ENCODE data around the gene RETREG2. TPM values are rescaled to one million over a fixed set of nuclear protein-coding genes. Genes with fewer than 3 reads are reported as not detected.

The RETREG2 gene
- total and polyA plus RNA-seq, 2 experiments from 2014 or later = 20.7 to 120 TPM

- H3K4me2 ChIP-seq (ENCODE audit: unreplicated experiment) = no peak overlapping the region
- H2AFZ ChIP-seq = no peak overlapping the region
- in situ Hi-C loops (cut with MboI) = no loop called here
- H3K79me2 ChIP-seq (ENCODE audit: insufficient read depth) = peaks cover 32% of the 10 kb centered on the region
- DNase-seq = peak; percentile 6
- no peak overlapping the region for H3K4me3 ChIP-seq
- TF ChIP-seq EZH2phosphoT487 (IDR thresholded peaks at IDR 0.05; ENCODE audit: insufficient read depth, low read depth) (no peak), EZH2 (IDR thresholded peaks at IDR 0.05; ENCODE audit: insufficient read depth, poor library complexity, severe bottlenecking) (no peak)
- peaks cover 26% of the 10 kb centered on the region for H3F3A ChIP-seq (ENCODE audit: insufficient read depth)
- peaks cover 11% of the 10 kb centered on the region; the same call in 1 of the 2 replicates for H3K36me3 ChIP-seq (ENCODE audit: low read depth)
- no peaks in the 10 kb centered on the region for H3K27me3 ChIP-seq (replicated peaks; ENCODE audit: insufficient read depth)
- WGBS, 2 experiments (ENCODE audit: low coverage in 1 of 2, low lambda C conversion rate in 2 of 2, missing lambda C conversion rate in 2 of 2) = 49 to 50% methylated on average over 3 of the region's 3 CpGs
- no peak overlapping the region for H3K9ac ChIP-seq
- H3K27ac ChIP-seq = no peak overlapping the region
- H3K4me1 ChIP-seq (ENCODE audit: insufficient read depth) = peaks cover 24% of the 10 kb centered on the region
- no peaks in the 10 kb centered on the region for H4K20me1 ChIP-seq (ENCODE audit: insufficient read depth)
- no peaks in the 10 kb centered on the region for H3K9me3 ChIP-seq (ENCODE audit: low read depth)
- no peaks in the 10 kb centered on the region for H3K9me2 ChIP-seq (ENCODE audit: insufficient read depth)
These were observed 3.9 kb upstream of the RETREG2 start for GRCh38 chr2:219174146-219174545.

GRCh38 chr2:219174801-219175200 is 3.3 kb upstream of the RETREG2 start:
- H3K79me2 ChIP-seq (ENCODE audit: insufficient read depth) = peaks cover 39% of the 10 kb centered on the region
- no peaks in the 10 kb centered on the region for H3K27me3 ChIP-seq (replicated peaks; ENCODE audit: insufficient read depth)
- H3K36me3 ChIP-seq (ENCODE audit: low read depth) = peaks cover 16% of the 10 kb centered on the region; the same call in 1 of the 2 replicates
- no peak overlapping the region for H3K27ac ChIP-seq
- DNase-seq = no peak
- no peak overlapping the region for H2AFZ ChIP-seq
- H3K4me3 ChIP-seq = no peak overlapping the region
- H3K9me3 ChIP-seq (ENCODE audit: low read depth) = no peaks in the 10 kb centered on the region
- no peak overlapping the region for H3K9ac ChIP-seq
- H3K9me2 ChIP-seq (ENCODE audit: insufficient read depth) = no peaks in the 10 kb centered on the region
- peaks cover 28% of the 10 kb centered on the region for H3K4me1 ChIP-seq (ENCODE audit: insufficient read depth)
- H3K4me2 ChIP-seq (ENCODE audit: unreplicated experiment) = no peak overlapping the region
- peaks cover 26% of the 10 kb centered on the region for H3F3A ChIP-seq (ENCODE audit: insufficient read depth)
- H4K20me1 ChIP-seq (ENCODE audit: insufficient read depth) = no peaks in the 10 kb centered on the region; the same call in 1 of the 2 replicates
- WGBS, 2 experiments (ENCODE audit: low coverage in 1 of 2, low lambda C conversion rate in 2 of 2, missing lambda C conversion rate in 2 of 2) = 83 to 89% methylated on average over 7 of the region's 7 CpGs
- TF ChIP-seq EZH2phosphoT487 (IDR thresholded peaks at IDR 0.05; ENCODE audit: insufficient read depth, low read depth) = no peak
- no peak for TF ChIP-seq EZH2 (IDR thresholded peaks at IDR 0.05; ENCODE audit: insufficient read depth, poor library complexity, severe bottlenecking)
- in situ Hi-C loops (cut with MboI) = no loop called here

GRCh38 chr2:219175486-219175885 is 2.6 kb upstream of the RETREG2 start:
- Histone ChIP-seq H3K4me1 (ENCODE audit: insufficient read depth) (peaks cover 28% of the 10 kb centered on the region), H3F3A (ENCODE audit: insufficient read depth) (peaks cover 23% of the 10 kb centered on the region), H3K4me3 (peak overlapping the region; percentile 92), H3K27me3 (replicated peaks; ENCODE audit: insufficient read depth) (no peaks in the 10 kb centered on the region), H3K27ac (peak overlapping the region; percentile 98; the same call in 1 of the 2 replicates), H3K9me2 (ENCODE audit: insufficient read depth) (no peaks in the 10 kb centered on the region), H2AFZ (no peak overlapping the region), H4K20me1 (ENCODE audit: insufficient read depth) (no peaks in the 10 kb centered on the region; the same call in 1 of the 2 replicates), H3K9ac (peak overlapping the region; percentile 95), H3K9me3 (ENCODE audit: low read depth) (no peaks in the 10 kb centered on the region), H3K4me2 (ENCODE audit: unreplicated experiment) (peak overlapping the region; percentile 98), H3K36me3 (ENCODE audit: low read depth) (peaks cover 18% of the 10 kb centered on the region; the same call in 1 of the 2 replicates), H3K79me2 (ENCODE audit: insufficient read depth) (peaks cover 46% of the 10 kb centered on the region)
- WGBS, 2 experiments (ENCODE audit: low coverage in 1 of 2, low lambda C conversion rate in 2 of 2, missing lambda C conversion rate in 2 of 2) = 62% methylated on average over 7 of the region's 7 CpGs
- no peak for DNase-seq
- TF ChIP-seq EZH2 (IDR thresholded peaks at IDR 0.05; ENCODE audit: insufficient read depth, poor library complexity, severe bottlenecking) = no peak
- in situ Hi-C loops (cut with MboI) = no loop called here

GRCh38 chr2:219175928-219176817 is 1.9 kb upstream of the RETREG2 start:
- Histone ChIP-seq H3K27ac (peak overlapping the region; percentile 98), H3K36me3 (ENCODE audit: low read depth) (peaks cover 19% of the 10 kb centered on the region; the same call in 1 of the 2 replicates), H3K79me2 (ENCODE audit: insufficient read depth) (peaks cover 49% of the 10 kb centered on the region), H3K4me2 (ENCODE audit: unreplicated experiment) (peak overlapping the region; percentile 98), H2AFZ (peak overlapping the region; percentile 79), H3K4me1 (ENCODE audit: insufficient read depth) (peaks cover 28% of the 10 kb centered on the region), H3K9me3 (ENCODE audit: low read depth) (no peaks in the 10 kb centered on the region), H4K20me1 (ENCODE audit: insufficient read depth) (no peaks in the 10 kb centered on the region; the same call in 1 of the 2 replicates), H3F3A (ENCODE audit: insufficient read depth) (peaks cover 16% of the 10 kb centered on the region), H3K9ac (peak overlapping the region; percentile 95), H3K9me2 (ENCODE audit: insufficient read depth) (no peaks in the 10 kb centered on the region), H3K4me3 (peak overlapping the region; percentile 92), H3K27me3 (replicated peaks; ENCODE audit: insufficient read depth) (no peaks in the 10 kb centered on the region)
- WGBS, 2 experiments (ENCODE audit: low coverage in 1 of 2, low lambda C conversion rate in 2 of 2, missing lambda C conversion rate in 2 of 2) = 2 to 3% methylated on average over 32 to 36 of the region's 45 CpGs
- DNase-seq = peak; percentile 70
- in situ Hi-C loops (cut with MboI) = no loop called here
- TF ChIP-seq EZH2 (IDR thresholded peaks at IDR 0.05; ENCODE audit: insufficient read depth, poor library complexity, severe bottlenecking) = no peak

Measured in GM23248 (cell line).